AG09319 (cell line): ENCODE measurements around the gene FGF4.

Source experiments
- DNase-seq: peaks from one replicate; pipeline ENCODE4 v3.0.0-alpha.2; 2010; ENCODE audit warnings: low read depth; ENCODE audit errors: extremely low read depth
- CTCF ChIP-seq: IDR thresholded peaks from 2 replicates; pipeline ENCODE4 v1.5.1; 2011; ENCODE audit warnings: low read depth, mild to moderate bottlenecking, inconsistent platforms, low read length, moderate library complexity

Gene FGF4

GRCh38 chr11:69804769-69805508 lies 29.8 kb upstream of the FGF4 start:
- TF ChIP-seq CTCF, result no peak
- DNase-seq, result no peak

- no peak for DNase-seq
- no peak for TF ChIP-seq CTCF
These were observed 28.6 kb upstream of the FGF4 start for GRCh38 chr11:69803604-69804218.

GRCh38 chr11:69803022-69803421 lies 27.9 kb upstream of the FGF4 start:
- TF ChIP-seq CTCF, result no peak
- DNase-seq, result no peak

GRCh38 chr11:69802590-69802989 lies 27.4 kb upstream of the FGF4 start:
- TF ChIP-seq CTCF, result no peak
- DNase-seq, result no peak

- no peak for DNase-seq
- peak; percentile 71 for TF ChIP-seq CTCF
These were observed 26.6 kb upstream of the FGF4 start for GRCh38 chr11:69801513-69802335.

GRCh38 chr11:69800278-69800677 lies 25.1 kb upstream of the FGF4 start:
- no peak for TF ChIP-seq CTCF
- DNase-seq, result no peak

GRCh38 chr11:69799582-69799981 lies 24.4 kb upstream of the FGF4 start:
- TF ChIP-seq CTCF, result no peak
- no peak for DNase-seq
